DMS79 (cell line): ENCODE measurements around the gene SYNRG.

Source experiments
- DNase-seq: peaks from one replicate; lab custom pipeline; 2025; lab: John Stamatoyannopoulos, UW

Gene SYNRG

GRCh38 chr17:37598145-37598544 is 11.1 kb downstream of the SYNRG start:
- no peak for DNase-seq

GRCh38 chr17:37592291-37592690 is 16.9 kb downstream of the SYNRG start:
- DNase-seq = no peak

- DNase-seq = no peak
Measured at GRCh38 chr17:37585066-37585465, 24.2 kb downstream of the SYNRG start.

GRCh38 chr17:37576281-37576680 is 32.9 kb downstream of the SYNRG start:
- DNase-seq = no peak

- DNase-seq = no peak
Measured at GRCh38 chr17:37574427-37574826, 34.8 kb downstream of the SYNRG start.

- DNase-seq = no peak
Measured at GRCh38 chr17:37571674-37572073, 37.5 kb downstream of the SYNRG start.

GRCh38 chr17:37570527-37571093 is 38.6 kb downstream of the SYNRG start:
- DNase-seq = no peak

GRCh38 chr17:37568350-37569053 is 40.7 kb downstream of the SYNRG start:
- DNase-seq = no peak

GRCh38 chr17:37567538-37567937 is 41.7 kb downstream of the SYNRG start:
- no peak for DNase-seq

- no peak for DNase-seq
Measured at GRCh38 chr17:37567137-37567536, 42.1 kb downstream of the SYNRG start.

GRCh38 chr17:37564252-37564651 is 45.0 kb downstream of the SYNRG start:
- DNase-seq = no peak

- no peak for DNase-seq
Measured at GRCh38 chr17:37562016-37562745, 47.0 kb downstream of the SYNRG start.

- DNase-seq = no peak
Measured at GRCh38 chr17:37558299-37558698, 50.9 kb downstream of the SYNRG start.

- no peak for DNase-seq
Measured at GRCh38 chr17:37557482-37557881, 51.7 kb downstream of the SYNRG start.

- no peak for DNase-seq
Measured at GRCh38 chr17:37555386-37555785, 53.8 kb downstream of the SYNRG start.

- DNase-seq = no peak
Measured at GRCh38 chr17:37553401-37553966, 55.7 kb downstream of the SYNRG start.

- DNase-seq = no peak
Measured at GRCh38 chr17:37551788-37552187, 57.4 kb downstream of the SYNRG start.

- no peak for DNase-seq
Measured at GRCh38 chr17:37547986-37548385, 61.2 kb downstream of the SYNRG start.

- DNase-seq = no peak
Measured at GRCh38 chr17:37546302-37546701, 62.9 kb downstream of the SYNRG start.

GRCh38 chr17:37545486-37545885 is 63.7 kb downstream of the SYNRG start:
- no peak for DNase-seq

GRCh38 chr17:37543637-37544052 is 65.6 kb downstream of the SYNRG start:
- DNase-seq = no peak

- DNase-seq = no peak
Measured at GRCh38 chr17:37541880-37542660, 67.1 kb downstream of the SYNRG start.
